ENCODE measurements around the gene BCL2L11. TPM values are rescaled to one million over a fixed set of nuclear protein-coding genes. Genes with fewer than 3 reads are reported as not detected.

BCL2L11 gene
- total RNA-seq, 1 experiment from 2014 or later = 12.6 TPM

GRCh38 chr2:111095434-111095833 is 25.3 kb upstream of the BCL2L11 start:
- intact Hi-C loops (cut with micrococcal nuclease; ENCODE audit: unreplicated experiment) = no loop called here
- BruUV-seq (replicated peaks) = no TSS peak
- POLR2A ChIA-PET (ENCODE audit: low non-redundant PET) = no interaction called here
- no peaks in the 10 kb centered on the region for H3K4me1 ChIP-seq (ENCODE audit: insufficient read depth, low read length, poor library complexity, severe bottlenecking)
- H3K27me3 ChIP-seq (replicated peaks; ENCODE audit: insufficient read depth, low read depth, low read length, poor library complexity) = peaks cover 8% of the 10 kb centered on the region
- H3K27ac ChIP-seq (ENCODE audit: low read depth, low read length, poor library complexity, severe bottlenecking) = no peak overlapping the region
- DNase-seq (ENCODE audit: low spot score) = no peak
- no peaks in the 10 kb centered on the region for H3K36me3 ChIP-seq (ENCODE audit: insufficient read depth, low read length, poor library complexity, severe bottlenecking)
- no peaks in the 10 kb centered on the region for H3K9me3 ChIP-seq (ENCODE audit: low read depth, low read length, poor library complexity, severe bottlenecking)
- H3K4me3 ChIP-seq (ENCODE audit: low read depth, low read length, poor library complexity, severe bottlenecking) = no peak overlapping the region
- CTCF ChIA-PET = no interaction called here
- TF ChIP-seq EZH2 (IDR thresholded peaks at IDR 0.05; ENCODE audit: borderline replicate concordance, low read depth, low read length, poor library complexity, severe bottlenecking) (no peak), CTCF (conservative IDR thresholded peaks at IDR 0.05; ENCODE audit: low read depth, low read length) (no peak)

- Histone ChIP-seq H3K9me3 (ENCODE audit: low read depth, low read length, poor library complexity, severe bottlenecking) (no peaks in the 10 kb centered on the region), H3K36me3 (ENCODE audit: insufficient read depth, low read length, poor library complexity, severe bottlenecking) (no peaks in the 10 kb centered on the region), H3K27ac (ENCODE audit: low read depth, low read length, poor library complexity, severe bottlenecking) (no peak overlapping the region), H3K27me3 (replicated peaks; ENCODE audit: insufficient read depth, low read depth, low read length, poor library complexity) (no peaks in the 10 kb centered on the region), H3K4me3 (ENCODE audit: low read depth, low read length, poor library complexity, severe bottlenecking) (no peak overlapping the region), H3K4me1 (ENCODE audit: insufficient read depth, low read length, poor library complexity, severe bottlenecking) (no peaks in the 10 kb centered on the region)
- ChIA-PET CTCF (no interaction called here), POLR2A (ENCODE audit: low non-redundant PET) (no interaction called here)
- BruUV-seq (replicated peaks) = no TSS peak
- TF ChIP-seq CTCF (conservative IDR thresholded peaks at IDR 0.05; ENCODE audit: low read depth, low read length) = no peak
- no peak for TF ChIP-seq EZH2 (IDR thresholded peaks at IDR 0.05; ENCODE audit: borderline replicate concordance, low read depth, low read length, poor library complexity, severe bottlenecking)
- no peak for DNase-seq (ENCODE audit: low spot score)
- intact Hi-C loops (cut with micrococcal nuclease; ENCODE audit: unreplicated experiment) = no loop called here
These were observed 21.3 kb upstream of the BCL2L11 start for GRCh38 chr2:111099402-111099801.

GRCh38 chr2:111100087-111100764 is 20.5 kb upstream of the BCL2L11 start:
- Histone ChIP-seq H3K36me3 (ENCODE audit: insufficient read depth, low read length, poor library complexity, severe bottlenecking) (no peaks in the 10 kb centered on the region), H3K4me3 (ENCODE audit: low read depth, low read length, poor library complexity, severe bottlenecking) (no peak overlapping the region), H3K4me1 (ENCODE audit: insufficient read depth, low read length, poor library complexity, severe bottlenecking) (no peaks in the 10 kb centered on the region), H3K27me3 (replicated peaks; ENCODE audit: insufficient read depth, low read depth, low read length, poor library complexity) (peaks cover 3% of the 10 kb centered on the region), H3K9me3 (ENCODE audit: low read depth, low read length, poor library complexity, severe bottlenecking) (no peaks in the 10 kb centered on the region), H3K27ac (ENCODE audit: low read depth, low read length, poor library complexity, severe bottlenecking) (no peak overlapping the region)
- ChIA-PET POLR2A (ENCODE audit: low non-redundant PET) (no interaction called here), CTCF (no interaction called here)
- DNase-seq (ENCODE audit: low spot score) = no peak
- intact Hi-C loops (cut with micrococcal nuclease; ENCODE audit: unreplicated experiment) = no loop called here
- BruUV-seq (replicated peaks) = no TSS peak
- TF ChIP-seq CTCF (conservative IDR thresholded peaks at IDR 0.05; ENCODE audit: low read depth, low read length) = no peak
- TF ChIP-seq EZH2 (IDR thresholded peaks at IDR 0.05; ENCODE audit: borderline replicate concordance, low read depth, low read length, poor library complexity, severe bottlenecking) = no peak
